Breast epithelium (tissue), 3 donors: ENCODE results near the gene TP53.
"Not testable (repeated sequence)": the region's sequence is repeated elsewhere in the genome, so short reads cannot be mapped to it uniquely, and the experiment has no call there.

Experiments
- POLR2A ChIP-seq: fragments of 450-650 bp; IDR thresholded peaks from one replicate; pipeline ENCODE4 v1.6.1; 2016; ENCODE audit warnings: antibody characterized with exemption, mild to moderate bottlenecking, moderate library complexity
- POLR2AphosphoS5 ChIP-seq, 3 donors: sonication (generic); formaldehyde crosslinking; IDR thresholded peaks; one replicate each; pipeline ENCODE4 v1.6.1; 2017; ENCODE audit warnings: antibody characterized with exemption in 3 of 3
- TF ChIP-seq, protein P1 (sequence below), 3 donors: fragments of 450-650 bp; IDR thresholded peaks; one replicate each; pipeline ENCODE4 v1.5.1; 2016 to 2017; ENCODE audit warnings: antibody characterized with exemption in 3 of 3, mild to moderate bottlenecking in 3 of 3, moderate library complexity in 3 of 3

DNA sequence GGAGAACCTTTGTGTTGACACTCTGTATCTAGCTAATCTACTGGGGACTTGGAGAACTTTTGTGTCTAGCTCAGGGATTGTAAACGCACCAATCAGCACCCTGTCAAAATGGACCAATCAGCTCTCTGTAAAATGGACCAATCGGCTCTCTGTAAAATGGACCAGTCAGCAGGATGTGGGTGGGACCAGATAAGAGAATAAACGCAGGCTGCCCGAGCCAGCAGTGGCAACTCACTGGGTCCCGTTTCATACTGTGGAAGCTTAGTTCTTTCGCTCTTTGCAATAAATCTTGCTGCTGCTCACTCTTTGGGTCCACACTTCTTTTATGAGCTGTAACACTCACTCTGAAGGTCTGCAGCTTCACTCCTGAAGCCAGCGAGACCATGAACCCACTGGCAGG is 45.7 kb downstream of the TP53 start:
- TF ChIP-seq POLR2A; POLR2AphosphoS5 (IDR thresholded peaks at IDR 0.05): not testable (repeated sequence)
- TF ChIP-seq, protein P1, sequence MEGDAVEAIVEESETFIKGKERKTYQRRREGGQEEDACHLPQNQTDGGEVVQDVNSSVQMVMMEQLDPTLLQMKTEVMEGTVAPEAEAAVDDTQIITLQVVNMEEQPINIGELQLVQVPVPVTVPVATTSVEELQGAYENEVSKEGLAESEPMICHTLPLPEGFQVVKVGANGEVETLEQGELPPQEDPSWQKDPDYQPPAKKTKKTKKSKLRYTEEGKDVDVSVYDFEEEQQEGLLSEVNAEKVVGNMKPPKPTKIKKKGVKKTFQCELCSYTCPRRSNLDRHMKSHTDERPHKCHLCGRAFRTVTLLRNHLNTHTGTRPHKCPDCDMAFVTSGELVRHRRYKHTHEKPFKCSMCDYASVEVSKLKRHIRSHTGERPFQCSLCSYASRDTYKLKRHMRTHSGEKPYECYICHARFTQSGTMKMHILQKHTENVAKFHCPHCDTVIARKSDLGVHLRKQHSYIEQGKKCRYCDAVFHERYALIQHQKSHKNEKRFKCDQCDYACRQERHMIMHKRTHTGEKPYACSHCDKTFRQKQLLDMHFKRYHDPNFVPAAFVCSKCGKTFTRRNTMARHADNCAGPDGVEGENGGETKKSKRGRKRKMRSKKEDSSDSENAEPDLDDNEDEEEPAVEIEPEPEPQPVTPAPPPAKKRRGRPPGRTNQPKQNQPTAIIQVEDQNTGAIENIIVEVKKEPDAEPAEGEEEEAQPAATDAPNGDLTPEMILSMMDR (IDR thresholded peaks at IDR 0.05), result not testable (repeated sequence)
